GM12892 (cell line): Measurements from ENCODE around the gene CYSTM1.

Source experiments
- POLR2A ChIP-seq: IDR thresholded peaks from 2 replicates; pipeline ENCODE4 v1.6.1; 2011; ENCODE audit warnings: low read depth, low read length, control low read depth
- POLR2AphosphoS5 ChIP-seq: IDR thresholded peaks from 2 replicates; pipeline ENCODE4 v1.6.1; 2011; ENCODE audit warnings: low read depth, low read length, control low read depth
- TAF1 ChIP-seq: IDR thresholded peaks from 2 replicates; pipeline ENCODE4 v1.6.1; 2011; ENCODE audit warnings: low read depth, mild to moderate bottlenecking, control low read depth, low read length, borderline replicate concordance

GRCh38 chr5:140175367-140176030 lies 511 bp downstream of the CYSTM1 start:
- no peak for TF ChIP-seq POLR2AphosphoS5
- TF ChIP-seq TAF1: peak; percentile 16; the same call in 1 of the 2 replicates
- TF ChIP-seq POLR2A: 0 out of 2 replicates have a peak, but pooled peaks have one; percentile 5
